K562 (cell line): Measurements from ENCODE around the gene PRKAR2B. TPM values are rescaled to one million over a fixed set of nuclear protein-coding genes. Genes with fewer than 3 reads are reported as not detected.

Experiments
- CEBPG ChIP-seq, 3 experiments: fragments of 200-800 bp in 1 of 3; sonication (Bioruptor generic) in 1 of 3; sonication (generic) in 1 of 3; formaldehyde crosslinking in 1 of 3; IDR thresholded peaks in 2 of 3; conservative IDR thresholded peaks in 1 of 3; 2 replicates each; pipeline versions ENCODE4 v1.6.1 to v1.8.0; 2016 to 2022; ENCODE audit warnings: missing compliant biosample characterization in 2 of 3, missing genetic modification characterization in 2 of 3, mild to moderate bottlenecking in 1 of 3, missing genetic modification reagents in 1 of 3
- GTF2A2 ChIP-seq: IDR thresholded peaks from 2 replicates; pipeline ENCODE4 v1.6.1; 2016; ENCODE audit warnings: mild to moderate bottlenecking, missing genetic modification characterization, missing compliant biosample characterization
- KDM4B ChIP-seq, 2 experiments: fragments of 450-650 bp in 1 of 2; sonication (generic) in 1 of 2; IDR thresholded peaks; 2 replicates each; pipeline ENCODE4 v1.6.1; 2016 to 2017; ENCODE audit warnings: borderline replicate concordance in 2 of 2, antibody characterized with exemption in 1 of 2, low read depth in 1 of 2, mild to moderate bottlenecking in 1 of 2
- MLLT1 ChIP-seq, 2 experiments: fragments of 450-650 bp; IDR thresholded peaks; 2 replicates each; pipeline ENCODE4 v1.6.1; 2016
- MTA3 ChIP-seq: fragments of 450-650 bp; formaldehyde crosslinking; IDR thresholded peaks from 2 replicates; pipeline ENCODE4 v1.6.1; 2017; ENCODE audit warnings: mild to moderate bottlenecking, borderline replicate concordance
- NEUROD1 ChIP-seq: fragments of 150-350 bp; IDR thresholded peaks from 2 replicates; pipeline ENCODE4 v1.6.1; 2014; ENCODE audit warnings: borderline replicate concordance, low read length, low read depth; ENCODE audit not compliant: partially characterized antibody
- RBM14 ChIP-seq: fragments of 200-400 bp; formaldehyde crosslinking; IDR thresholded peaks from 2 replicates; pipeline ENCODE4 v1.6.1; 2018; ENCODE audit warnings: low read depth, mild to moderate bottlenecking, low read length, moderate library complexity, borderline replicate concordance; ENCODE audit not compliant: insufficient read depth
- SLC30A9 ChIP-seq: fragments of 250-450 bp; sonication (Bioruptor Pico); IDR thresholded peaks from 2 replicates; pipeline ENCODE4 v1.8.0; 2022; ENCODE audit warnings: mild to moderate bottlenecking, moderate library complexity
- SMARCE1 ChIP-seq: fragments of 450-650 bp; IDR thresholded peaks from 2 replicates; pipeline ENCODE4 v1.7.1; 2016; ENCODE audit warnings: mild to moderate bottlenecking
- SP1 ChIP-seq: sonication (generic); formaldehyde crosslinking; IDR thresholded peaks from 2 replicates; pipeline ENCODE4 v1.8.1; 2022; ENCODE audit warnings: mild to moderate bottlenecking, missing genetic modification reagents
- SRSF9 ChIP-seq: fragments of 200-400 bp; formaldehyde crosslinking; IDR thresholded peaks from 2 replicates; pipeline ENCODE4 v1.6.1; 2017; ENCODE audit warnings: low read depth, low read length, borderline replicate concordance
- U2AF1 ChIP-seq: fragments of 200-400 bp; formaldehyde crosslinking; optimal IDR thresholded peaks from 2 replicates; pipeline ENCODE3; 2017; ENCODE audit warnings: mild to moderate bottlenecking, low read depth, low read length, moderate library complexity
- ZC3H8 ChIP-seq: fragments of 450-650 bp; IDR thresholded peaks from 2 replicates; pipeline ENCODE4 v1.6.1; 2017
- ZNF140 ChIP-seq: fragments of 250-450 bp; sonication (Bioruptor Pico); IDR thresholded peaks from 2 replicates; pipeline ENCODE4 v1.8.0; 2021; ENCODE audit warnings: moderate library complexity, mild to moderate bottlenecking, inconsistent platforms
- ZNF592 ChIP-seq: fragments of 450-650 bp; IDR thresholded peaks from 2 replicates; pipeline ENCODE4 v1.6.1; 2017; ENCODE audit warnings: antibody characterized with exemption, mild to moderate bottlenecking
- polyA plus RNA-seq, 8 experiments: library from polyadenylated mRNA; depleted of rRNA in 4 of 8; stranded (reverse) in 5 of 8; unstranded in 3 of 8; fragments of >200 nt; fragmentation: Nextera tagmentation in 2 of 8; fragmentation: Illumina TruSeq in 1 of 8; extraction: Ambion mirVana in 2 of 8; extraction: Trizol in 1 of 8; gene quantifications; 2 replicates each; pipeline versions ENCODE4 v1.2.1 to v1.2.3, GENCODE V29; 2011 to 2014; ENCODE audit warnings: inconsistent platforms in 1 of 8, missing spikeins in 1 of 8
- total RNA-seq, 7 experiments: library from RNA; depleted of rRNA in 6 of 7; stranded (reverse); fragments of >200 nt in 6 of 7; fragmentation: Illumina TruSeq in 2 of 7; extraction: Trizol in 2 of 7; gene quantifications; 2 replicates each; pipeline versions ENCODE4 v1.2.1 to v1.2.3, GENCODE V29; 2011 to 2021; ENCODE audit warnings: low replicate concordance in 1 of 7
- TF ChIP-seq, protein P1 (sequence below): fragments of 450-650 bp; conservative IDR thresholded peaks from 2 replicates; pipeline ENCODE4 v1.6.1; 2016; ENCODE audit warnings: missing genetic modification characterization, low read depth, mild to moderate bottlenecking, missing compliant biosample characterization, moderate library complexity
- TF ChIP-seq, protein P2 (sequence below): sonication (generic); formaldehyde crosslinking; IDR thresholded peaks from 2 replicates; pipeline ENCODE4 v1.8.0; 2022; ENCODE audit warnings: mild to moderate bottlenecking, missing genetic modification reagents

The PRKAR2B gene
- total and polyA plus RNA-seq, 9 of the 15 experiments (the other 6 are each of a cell fraction or from before 2014, with no cell fraction given) = 59.0 to 173 (median 129) TPM

DNA sequence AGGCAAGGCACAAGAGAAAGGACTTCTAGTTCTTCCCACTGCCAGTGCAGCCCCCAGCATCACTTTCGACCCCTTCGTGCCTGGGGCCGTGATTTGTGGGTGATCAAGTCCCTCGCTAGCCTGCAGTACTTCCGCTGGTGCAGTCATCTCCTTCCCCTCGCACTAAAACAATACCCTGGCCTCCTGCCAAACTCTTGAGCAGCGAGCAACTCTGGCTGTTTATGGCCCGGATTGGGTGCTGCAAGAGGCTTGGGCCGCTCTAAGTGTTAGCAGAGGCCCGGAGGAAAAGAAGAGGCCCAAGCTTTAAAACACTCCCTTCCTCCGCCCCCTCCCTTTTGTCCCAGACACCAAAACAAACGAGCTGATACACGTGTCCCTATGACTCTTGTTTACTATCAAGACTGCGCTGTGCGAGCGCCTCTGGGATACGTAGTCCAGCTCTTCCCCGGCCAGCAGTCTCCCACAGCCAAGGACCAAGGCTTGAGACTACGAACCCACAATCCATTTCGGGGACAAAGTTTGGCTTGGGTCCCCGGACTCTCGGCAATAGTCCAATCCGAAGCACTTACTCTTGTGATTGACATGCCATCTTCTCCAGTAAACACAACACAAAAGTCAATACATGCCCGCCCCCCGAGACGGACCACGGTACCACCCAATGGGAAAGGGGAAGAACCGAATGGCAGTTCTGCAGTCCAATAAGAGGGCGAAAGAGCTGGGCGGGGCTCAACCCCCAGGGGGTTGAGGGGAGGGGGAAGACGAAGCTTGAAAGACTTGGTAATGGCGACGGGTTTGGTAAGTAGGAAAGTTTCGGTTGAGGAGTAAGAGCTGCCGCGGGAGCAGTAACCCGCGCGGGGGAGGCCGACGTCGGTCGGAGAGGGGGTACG lies 124.0 kb downstream of the PRKAR2B start, which contains the start of gene HBP1 (continued):
- peak; percentile 100 for TF ChIP-seq NEUROD1
- TF ChIP-seq SP1 = peak; percentile 84
- no peak for TF ChIP-seq ZC3H8
- TF ChIP-seq ZNF140 (CRISPR knock-in tag) = no peak
- no peak; the same call in none of the 2 replicates for TF ChIP-seq SMARCE1
- peak; percentile 87 to 100 for TF ChIP-seq MLLT1 (IDR thresholded peaks at IDR 0.05)
- TF ChIP-seq MTA3 = peak; percentile 75; the same call in 1 of the 2 replicates
- TF ChIP-seq KDM4B (IDR thresholded peaks at IDR 0.05; ENCODE audit: borderline replicate concordance in 2 of 2, low read depth in 1 of 2) = peak in 1 of 2 experiments; percentile 87; a peak in 1 of 4 replicates
- TF ChIP-seq, protein P1, sequence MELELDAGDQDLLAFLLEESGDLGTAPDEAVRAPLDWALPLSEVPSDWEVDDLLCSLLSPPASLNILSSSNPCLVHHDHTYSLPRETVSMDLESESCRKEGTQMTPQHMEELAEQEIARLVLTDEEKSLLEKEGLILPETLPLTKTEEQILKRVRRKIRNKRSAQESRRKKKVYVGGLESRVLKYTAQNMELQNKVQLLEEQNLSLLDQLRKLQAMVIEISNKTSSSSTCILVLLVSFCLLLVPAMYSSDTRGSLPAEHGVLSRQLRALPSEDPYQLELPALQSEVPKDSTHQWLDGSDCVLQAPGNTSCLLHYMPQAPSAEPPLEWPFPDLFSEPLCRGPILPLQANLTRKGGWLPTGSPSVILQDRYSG (tag) = no peak
- TF ChIP-seq U2AF1 = no peak
- TF ChIP-seq RBM14 = 0 out of 2 replicates have a peak, but pooled peaks have one; percentile 49
- TF ChIP-seq, protein P2, sequence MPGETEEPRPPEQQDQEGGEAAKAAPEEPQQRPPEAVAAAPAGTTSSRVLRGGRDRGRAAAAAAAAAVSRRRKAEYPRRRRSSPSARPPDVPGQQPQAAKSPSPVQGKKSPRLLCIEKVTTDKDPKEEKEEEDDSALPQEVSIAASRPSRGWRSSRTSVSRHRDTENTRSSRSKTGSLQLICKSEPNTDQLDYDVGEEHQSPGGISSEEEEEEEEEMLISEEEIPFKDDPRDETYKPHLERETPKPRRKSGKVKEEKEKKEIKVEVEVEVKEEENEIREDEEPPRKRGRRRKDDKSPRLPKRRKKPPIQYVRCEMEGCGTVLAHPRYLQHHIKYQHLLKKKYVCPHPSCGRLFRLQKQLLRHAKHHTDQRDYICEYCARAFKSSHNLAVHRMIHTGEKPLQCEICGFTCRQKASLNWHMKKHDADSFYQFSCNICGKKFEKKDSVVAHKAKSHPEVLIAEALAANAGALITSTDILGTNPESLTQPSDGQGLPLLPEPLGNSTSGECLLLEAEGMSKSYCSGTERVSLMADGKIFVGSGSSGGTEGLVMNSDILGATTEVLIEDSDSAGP (CRISPR knock-in tag) = no peak
- TF ChIP-seq SLC30A9 (CRISPR knock-in tag) = no peak
- TF ChIP-seq CEBPG (CRISPR knock-in tag; IDR thresholded peaks at IDR 0.05) = no peak; the same call in 1 of the 2 replicates
- TF ChIP-seq CEBPG (tag; conservative IDR thresholded peaks at IDR 0.05 in 1 of 2, IDR thresholded peaks at IDR 0.05 in 1 of 2) = peak in 1 of 2 experiments; percentile 54; a peak in 3 of 4 replicates
- TF ChIP-seq GTF2A2 = no peak
- TF ChIP-seq SRSF9 = no peak
- TF ChIP-seq ZNF592 = no peak; the same call in 1 of the 2 replicates
